Measurements from ENCODE around the gene DENND1A. TPM values are rescaled to one million over a fixed set of nuclear protein-coding genes. Genes with fewer than 3 reads are reported as not detected.

Gene DENND1A
- total RNA-seq, 1 donor from 2014 or later: 23.0 TPM

- Histone ChIP-seq H3K9me3 (no peaks in the 10 kb centered on the region), H3K36me3 (no peaks in the 10 kb centered on the region), H3K27ac (no peak overlapping the region), H3K4me3 (no peak overlapping the region), H3K4me1 (no peaks in the 10 kb centered on the region), H3K27me3 (ENCODE audit: low read depth) (no peaks in the 10 kb centered on the region)
- no peak for TF ChIP-seq CTCF (IDR thresholded peaks at IDR 0.05)
- intact Hi-C loops (cut with DNase I): no loop called here
- ATAC-seq (no peak), DNase-seq (no peak)
Observed at GRCh38 chr9:123795336-123795735, 134.6 kb downstream of the DENND1A start.

DNA sequence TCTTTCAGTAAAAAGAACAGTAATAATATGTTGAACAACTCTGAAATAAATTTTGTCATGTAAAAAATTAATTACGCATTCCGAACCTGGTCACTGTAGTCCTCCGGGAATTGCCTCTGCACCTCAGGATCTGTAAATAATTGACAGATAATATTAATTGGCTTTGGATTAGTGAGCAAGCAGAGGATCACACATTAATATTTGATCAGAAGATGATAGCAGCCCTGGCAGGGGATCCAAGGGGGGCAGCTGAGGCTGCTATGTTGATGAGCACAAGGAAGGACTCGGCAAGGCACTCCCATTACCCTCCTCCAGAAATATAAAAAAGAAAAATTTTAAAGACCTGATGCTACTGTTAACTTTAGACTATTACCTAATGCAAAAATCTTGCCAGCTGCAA, 137.4 kb downstream of the DENND1A start:
- H3K4me3 ChIP-seq: no peak overlapping the region
- ATAC-seq: no peak
- no peak for TF ChIP-seq CTCF (IDR thresholded peaks at IDR 0.05)
- no peaks in the 10 kb centered on the region for H3K4me1 ChIP-seq
- H3K27ac ChIP-seq: no peak overlapping the region
- H3K36me3 ChIP-seq: no peaks in the 10 kb centered on the region
- no peak for DNase-seq
- intact Hi-C loops (cut with DNase I): no loop called here
- H3K27me3 ChIP-seq (ENCODE audit: low read depth): no peaks in the 10 kb centered on the region
- H3K9me3 ChIP-seq: no peaks in the 10 kb centered on the region

DNA sequence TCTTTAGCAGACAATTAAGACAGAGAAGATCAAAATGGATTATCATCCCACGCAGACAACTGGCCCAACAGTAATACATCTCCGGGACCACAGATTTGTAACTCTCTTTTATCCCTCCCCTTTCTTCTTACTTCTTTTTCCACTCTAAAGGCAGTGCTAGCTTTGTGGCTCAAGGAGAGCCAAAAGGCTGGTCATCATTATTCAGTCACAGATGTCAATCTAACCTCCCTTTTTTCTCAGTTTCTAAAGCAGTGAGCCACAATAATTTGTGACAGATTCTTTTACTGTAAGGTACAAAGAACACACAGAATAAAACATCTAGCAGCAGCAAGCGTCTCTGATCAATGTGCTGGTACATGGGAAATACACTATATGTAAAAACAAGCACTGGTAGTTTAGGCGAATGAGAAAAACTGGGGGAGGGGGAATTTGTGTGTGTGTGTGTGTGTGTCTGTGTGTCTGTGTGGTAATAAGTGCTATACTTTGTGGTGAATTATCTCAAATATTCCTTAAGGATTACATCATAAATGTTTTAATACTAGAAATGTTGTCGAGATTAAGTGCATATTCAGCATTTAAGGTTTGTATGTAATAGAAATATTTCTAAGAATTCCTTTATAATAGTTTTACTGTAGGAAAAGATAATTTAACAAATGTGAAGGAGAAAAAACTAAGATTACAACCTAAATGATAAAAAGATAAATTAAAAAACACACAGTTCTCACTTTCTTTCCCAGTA, 140.2 kb downstream of the DENND1A start:
- no peaks in the 10 kb centered on the region for H3K27me3 ChIP-seq (ENCODE audit: low read depth)
- no peak for ATAC-seq

GRCh38 chr9:123787416-123787815, 142.5 kb downstream of the DENND1A start:
- Histone ChIP-seq H3K4me1 (no peaks in the 10 kb centered on the region), H3K4me3 (no peak overlapping the region), H3K27me3 (ENCODE audit: low read depth) (no peaks in the 10 kb centered on the region), H3K27ac (no peak overlapping the region), H3K36me3 (no peaks in the 10 kb centered on the region), H3K9me3 (no peaks in the 10 kb centered on the region)
- intact Hi-C loops (cut with DNase I): no loop called here
- TF ChIP-seq CTCF (IDR thresholded peaks at IDR 0.05): no peak
- ATAC-seq (no peak), DNase-seq (no peak)

More for the DNA sequence above, 140.2 kb downstream of the DENND1A start:
- H3K4me3 ChIP-seq: no peak overlapping the region
- no peak for DNase-seq
- intact Hi-C loops (cut with DNase I): no loop called here
- no peaks in the 10 kb centered on the region for H3K4me1 ChIP-seq
- TF ChIP-seq CTCF (IDR thresholded peaks at IDR 0.05): no peak
- no peaks in the 10 kb centered on the region for H3K36me3 ChIP-seq
- no peak overlapping the region for H3K27ac ChIP-seq
- H3K9me3 ChIP-seq: no peaks in the 10 kb centered on the region

- no peak for DNase-seq
- H3K36me3 ChIP-seq: no peaks in the 10 kb centered on the region
- no peak overlapping the region for H3K27ac ChIP-seq
- no peaks in the 10 kb centered on the region for H3K27me3 ChIP-seq (ENCODE audit: low read depth)
- no peak for TF ChIP-seq CTCF (IDR thresholded peaks at IDR 0.05)
- H3K4me1 ChIP-seq: no peaks in the 10 kb centered on the region
- ATAC-seq: no peak
- no peak overlapping the region for H3K4me3 ChIP-seq
- H3K9me3 ChIP-seq: no peaks in the 10 kb centered on the region
- intact Hi-C loops (cut with DNase I): no loop called here
Observed at GRCh38 chr9:123784518-123784917, 145.4 kb downstream of the DENND1A start.

All from lower lobe of right lung (tissue), 2 donors.